Activated CD8-positive, alpha-beta T cell treated with anti-CD3 and anti-CD28 coated beads for 36 hours (primary cell): ENCODE measurements around the gene OR2Y1. TPM values are rescaled to one million over a fixed set of nuclear protein-coding genes. Genes with fewer than 3 reads are reported as not detected.
"Not testable (repeated sequence)": the region's sequence is repeated elsewhere in the genome, so short reads cannot be mapped to it uniquely, and the experiment has no call there.

Experiments used
- ATAC-seq: fragments of 200-7000 bp; cut with Tn5 transposase; one replicate; pipeline ENCODE4 v1.10.0; 2021; ENCODE audit warnings: mild to moderate bottlenecking, moderate library complexity
- CTCF ChIA-PET: fragments of 350-600 bp; sonication (Branson Sonifier 250); formaldehyde crosslinking; loops from one replicate; lab custom pipeline; 2021; ENCODE audit warnings: antibody characterized with exemption; lab: Charles Lee
- POLR2A ChIA-PET: fragments of 350-600 bp; sonication (Branson Sonifier 250); formaldehyde crosslinking; loops from one replicate; lab custom pipeline; 2021; ENCODE audit warnings: antibody characterized with exemption; lab: Charles Lee
- DNase-seq: peaks from one replicate; pipeline ENCODE4 v3.0.0-alpha.2; 2020
- H3K27ac Mint-ChIP-seq: one replicate; pipeline ENCODE4 v1.8.0; 2021; ENCODE audit warnings: mild to moderate bottlenecking, mixed read lengths
- H3K27me3 Mint-ChIP-seq: one replicate; pipeline ENCODE4 v1.8.0; 2021; ENCODE audit warnings: mixed read lengths
- H3K36me3 Mint-ChIP-seq: one replicate; pipeline ENCODE4 v1.8.0; 2021; ENCODE audit warnings: low read depth, mixed read lengths
- H3K4me1 Mint-ChIP-seq: one replicate; pipeline ENCODE4 v1.8.0; 2021; ENCODE audit warnings: low read depth, mixed read lengths
- H3K4me3 Mint-ChIP-seq: one replicate; pipeline ENCODE4 v1.8.0; 2021; ENCODE audit warnings: mild to moderate bottlenecking, moderate library complexity, mixed read lengths
- H3K9me3 Mint-ChIP-seq: one replicate; pipeline ENCODE4 v1.8.0; 2021; ENCODE audit warnings: mixed read lengths
- intact Hi-C: fragments of 100-400 bp; cut with micrococcal nuclease; formaldehyde crosslinking; loops from one replicate; pipeline ENCODE4 v1.10.0; 2022
- total RNA-seq, 2 experiments: library from RNA; stranded (reverse); gene quantifications; one replicate each; pipeline ENCODE4 v1.2.3, GENCODE V29; 2021
- TF ChIP-seq, protein P1 (sequence below): fragments of 200-600 bp; IDR thresholded peaks from one replicate; pipeline ENCODE4 v1.8.0; 2022; ENCODE audit warnings: antibody characterized with exemption, mild to moderate bottlenecking

Gene OR2Y1
- total RNA-seq, 2 experiments from 2014 or later: not detected

- intact Hi-C loops: no loop called here
- CTCF ChIA-PET: interaction anchor here (0.7 kb wide), 1 partner anchor 23 kb away, joined by 3 read pairs; no protein-coding TSS in a partner anchor
- TF ChIP-seq, protein P1, sequence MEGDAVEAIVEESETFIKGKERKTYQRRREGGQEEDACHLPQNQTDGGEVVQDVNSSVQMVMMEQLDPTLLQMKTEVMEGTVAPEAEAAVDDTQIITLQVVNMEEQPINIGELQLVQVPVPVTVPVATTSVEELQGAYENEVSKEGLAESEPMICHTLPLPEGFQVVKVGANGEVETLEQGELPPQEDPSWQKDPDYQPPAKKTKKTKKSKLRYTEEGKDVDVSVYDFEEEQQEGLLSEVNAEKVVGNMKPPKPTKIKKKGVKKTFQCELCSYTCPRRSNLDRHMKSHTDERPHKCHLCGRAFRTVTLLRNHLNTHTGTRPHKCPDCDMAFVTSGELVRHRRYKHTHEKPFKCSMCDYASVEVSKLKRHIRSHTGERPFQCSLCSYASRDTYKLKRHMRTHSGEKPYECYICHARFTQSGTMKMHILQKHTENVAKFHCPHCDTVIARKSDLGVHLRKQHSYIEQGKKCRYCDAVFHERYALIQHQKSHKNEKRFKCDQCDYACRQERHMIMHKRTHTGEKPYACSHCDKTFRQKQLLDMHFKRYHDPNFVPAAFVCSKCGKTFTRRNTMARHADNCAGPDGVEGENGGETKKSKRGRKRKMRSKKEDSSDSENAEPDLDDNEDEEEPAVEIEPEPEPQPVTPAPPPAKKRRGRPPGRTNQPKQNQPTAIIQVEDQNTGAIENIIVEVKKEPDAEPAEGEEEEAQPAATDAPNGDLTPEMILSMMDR: no peak
- Mint-ChIP-seq H3K9me3 (no peaks in the 10 kb centered on the region), H3K36me3 (no peaks in the 10 kb centered on the region), H3K27me3 (peaks cover 6% of the 10 kb centered on the region), H3K4me1 (peaks cover 2% of the 10 kb centered on the region), H3K4me3 (no peak overlapping the region), H3K27ac (no peak overlapping the region)
- ATAC-seq: no peak
- no peak for DNase-seq
- POLR2A ChIA-PET: no interaction called here
Observed at GRCh38 chr5:180742727-180743126, 2.9 kb upstream of the OR2Y1 start.

DNA sequence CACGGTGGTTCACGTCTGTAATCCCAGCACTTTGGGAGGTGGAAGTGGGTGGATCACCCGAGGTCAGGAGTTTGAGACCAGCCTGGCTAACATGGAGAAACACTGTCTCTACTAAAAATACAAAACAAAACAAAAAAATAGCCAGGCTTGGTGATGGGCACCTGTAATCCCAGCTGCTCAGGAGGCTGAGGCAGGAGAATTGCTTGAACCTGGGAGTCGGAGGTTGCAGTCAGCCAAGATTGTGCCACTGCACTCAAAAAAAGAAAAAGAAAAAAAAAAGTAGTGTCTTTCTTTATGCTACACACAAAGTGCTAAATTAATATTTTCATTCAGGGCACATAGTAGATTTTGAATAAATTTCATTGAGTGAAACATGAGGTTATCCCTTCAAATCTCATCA is 1.1 kb upstream of the OR2Y1 start:
- POLR2A ChIA-PET, ATAC-seq, H3K4me3 Mint-ChIP-seq, H3K4me1 Mint-ChIP-seq, intact Hi-C loops, DNase-seq, H3K27ac Mint-ChIP-seq, H3K9me3 Mint-ChIP-seq, H3K36me3 Mint-ChIP-seq, H3K27me3 Mint-ChIP-seq: not testable (repeated sequence)
- CTCF ChIA-PET: interaction anchor here (1.4 kb wide), 1 partner anchor 71 kb away, joined by 3 read pairs; no protein-coding TSS in a partner anchor

DNA sequence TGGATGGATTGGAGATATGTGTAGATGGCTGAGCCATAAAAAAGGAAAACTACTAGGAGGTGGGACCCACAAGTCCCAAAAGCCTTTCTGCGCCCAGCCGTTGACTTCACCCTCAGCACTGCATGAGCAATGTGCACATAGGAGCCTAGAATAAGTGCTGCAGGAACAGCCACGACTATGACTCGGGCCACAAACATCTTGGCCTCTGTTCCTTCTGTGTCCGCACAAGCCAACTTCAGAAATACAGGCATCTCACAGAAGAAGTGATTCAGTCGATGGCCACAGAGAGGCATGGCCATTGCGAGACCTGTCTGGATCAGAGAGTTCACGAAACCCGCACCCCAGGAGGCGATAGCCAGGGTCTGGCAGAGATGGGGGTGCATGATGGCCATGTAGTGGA is 587 bp downstream of the OR2Y1 start:
- ChIA-PET CTCF (no interaction called here), POLR2A (no interaction called here)
- Mint-ChIP-seq H3K9me3 (no peaks in the 10 kb centered on the region), H3K27me3 (peaks cover 8% of the 10 kb centered on the region), H3K36me3 (no peaks in the 10 kb centered on the region), H3K4me3 (no peak overlapping the region), H3K4me1 (peaks cover 2% of the 10 kb centered on the region), H3K27ac (no peak overlapping the region)
- DNase-seq (no peak), ATAC-seq (no peak)
- intact Hi-C loops: no loop called here
- TF ChIP-seq, protein P1: no peak

DNA sequence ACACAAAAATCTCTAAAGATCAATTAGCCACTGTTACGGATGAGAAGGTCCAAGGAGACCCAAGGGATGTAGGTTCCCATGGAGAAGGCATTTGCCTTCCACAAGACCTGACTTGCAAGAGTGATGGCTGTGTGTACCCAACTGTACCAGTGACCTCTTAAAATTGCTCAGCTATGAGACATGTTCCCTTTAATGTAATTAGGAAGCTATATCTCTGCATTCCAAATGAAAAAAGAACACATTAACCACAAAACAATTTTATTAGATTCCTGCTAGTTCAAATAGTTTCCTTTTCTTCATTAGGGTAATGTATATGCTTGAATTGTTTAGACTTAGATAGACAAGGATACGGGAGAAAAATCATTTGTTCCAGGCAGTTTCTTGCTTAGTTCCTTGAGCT is 3.3 kb downstream of the OR2Y1 start:
- ATAC-seq: no peak
- no peak for DNase-seq

DNA sequence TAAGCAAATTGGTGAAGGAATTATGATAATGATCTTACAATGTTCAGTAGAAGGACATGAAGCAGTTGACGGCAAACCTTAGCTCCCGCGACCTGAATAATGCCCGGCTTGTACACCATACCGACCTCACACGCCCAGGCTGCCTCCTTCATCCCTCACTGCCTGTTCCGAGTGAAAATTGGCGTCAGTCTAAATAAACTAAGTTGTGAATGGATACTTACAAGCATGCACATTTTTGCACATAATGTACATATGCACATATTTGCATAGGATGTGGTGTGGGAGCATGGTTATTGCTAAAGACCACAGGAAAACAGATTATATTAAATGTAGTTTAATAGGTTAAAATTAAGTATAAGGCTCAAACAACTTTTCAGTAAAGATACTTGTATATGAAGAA is 14.9 kb downstream of the OR2Y1 start:
- ATAC-seq (no peak), DNase-seq (no peak)
- ChIA-PET CTCF (interaction anchor here (0.7 to 1.0 kb wide), 2 partner anchors 12 to 396 kb away, joined by 3 read pairs; no protein-coding TSS in a partner anchor), POLR2A (no interaction called here)
- Mint-ChIP-seq H3K9me3 (no peaks in the 10 kb centered on the region), H3K4me1 (peaks cover 19% of the 10 kb centered on the region), H3K4me3 (no peak overlapping the region), H3K27me3 (peaks cover 8% of the 10 kb centered on the region), H3K36me3 (no peaks in the 10 kb centered on the region), H3K27ac (no peak overlapping the region)
- TF ChIP-seq, protein P1: no peak
- intact Hi-C loops: no loop called here

More for the DNA sequence above, 3.3 kb downstream of the OR2Y1 start:
- no peaks in the 10 kb centered on the region for H3K36me3 Mint-ChIP-seq
- no peaks in the 10 kb centered on the region for H3K9me3 Mint-ChIP-seq
- H3K4me1 Mint-ChIP-seq: peaks cover 2% of the 10 kb centered on the region
- no peak overlapping the region for H3K4me3 Mint-ChIP-seq
- TF ChIP-seq, protein P1: no peak
- CTCF ChIA-PET: interaction anchor here (1.3 kb wide), 1 partner anchor 12 kb away, joined by 3 read pairs; no protein-coding TSS in a partner anchor
- H3K27me3 Mint-ChIP-seq: peaks cover 6% of the 10 kb centered on the region
- no peak overlapping the region for H3K27ac Mint-ChIP-seq
- POLR2A ChIA-PET: no interaction called here
- intact Hi-C loops: no loop called here
